CD4-positive, alpha-beta T cell (primary cell): ENCODE measurements around the gene CATSPER4. TPM values are rescaled to one million over a fixed set of nuclear protein-coding genes. Genes with fewer than 3 reads are reported as not detected.

ENCODE experiments used
- ATAC-seq: fragments of 200-7000 bp; cut with Tn5 transposase; one replicate; pipeline ENCODE4 v1.10.0; 2022; ENCODE audit warnings: mild to moderate bottlenecking; ENCODE audit not compliant: poor library complexity
- CTCF ChIA-PET: fragments of 350-600 bp; sonication (Branson Sonifier 250); formaldehyde crosslinking; loops from one replicate; lab custom pipeline; 2021; ENCODE audit warnings: antibody characterized with exemption, inconsistent platforms; lab: Charles Lee
- POLR2A ChIA-PET: fragments of 350-600 bp; sonication (Branson Sonifier 250); formaldehyde crosslinking; loops from one replicate; lab custom pipeline; 2021; ENCODE audit warnings: antibody characterized with exemption, inconsistent platforms; lab: Charles Lee
- DNase-seq, 14 experiments: peaks; one replicate each; pipeline ENCODE4 v3.0.0-alpha.2; 2013 to 2020; ENCODE audit warnings: mixed read lengths in 2 of 14
- H3K27ac ChIP-seq, 2 donors: one replicate each; pipeline versions ENCODE4 v1.5.1 to v1.7.0; 2013; ENCODE audit warnings: low read length in 2 of 2, low read depth in 1 of 2, mild to moderate bottlenecking in 1 of 2
- H3K27me3 ChIP-seq, 2 experiments: 1 replicate in 1 of 2; 2 replicates in 1 of 2; pipeline versions ENCODE4 v1.6.1 to v1.7.0; 2013; ENCODE audit warnings: low read length in 2 of 2, control low read depth in 1 of 2, mild to moderate bottlenecking in 1 of 2, moderate library complexity in 1 of 2; ENCODE audit not compliant: insufficient read depth in 2 of 2, control insufficient read depth in 1 of 2
- H3K36me3 ChIP-seq: one replicate; pipeline ENCODE4 v1.6.1; 2013; ENCODE audit warnings: low read length, control low read depth; ENCODE audit not compliant: insufficient read depth
- H3K4me1 ChIP-seq: one replicate; pipeline ENCODE4 v1.6.1; 2013; ENCODE audit warnings: low read length, control low read depth; ENCODE audit not compliant: insufficient read depth
- H3K4me3 ChIP-seq: one replicate; pipeline ENCODE4 v1.5.1; 2013; ENCODE audit warnings: mild to moderate bottlenecking, low read length, moderate library complexity
- H3K9me3 ChIP-seq, 2 experiments: 1 replicate in 1 of 2; 2 replicates in 1 of 2; pipeline versions ENCODE4 v1.6.1 to v1.7.0; 2013; ENCODE audit warnings: low read length in 2 of 2, mild to moderate bottlenecking in 2 of 2, control low read depth in 1 of 2, moderate library complexity in 1 of 2; ENCODE audit not compliant: control insufficient read depth in 1 of 2, insufficient read depth in 1 of 2
- H3K27ac Mint-ChIP-seq: one replicate; pipeline ENCODE4 v1.8.0; 2020; ENCODE audit warnings: mixed read lengths
- H3K27me3 Mint-ChIP-seq: one replicate; pipeline ENCODE4 v1.8.0; 2021; ENCODE audit warnings: mixed read lengths
- H3K36me3 Mint-ChIP-seq: one replicate; pipeline ENCODE4 v1.8.0; 2021; ENCODE audit warnings: low read depth, mixed read lengths
- H3K4me1 Mint-ChIP-seq: one replicate; pipeline ENCODE4 v1.8.0; 2021; ENCODE audit warnings: low read depth, mixed read lengths
- H3K4me3 Mint-ChIP-seq: one replicate; pipeline ENCODE4 v1.8.0; 2020; ENCODE audit warnings: mild to moderate bottlenecking, mixed read lengths
- H3K9me3 Mint-ChIP-seq: one replicate; pipeline ENCODE4 v1.8.0; 2020; ENCODE audit warnings: mixed read lengths
- intact Hi-C, 2 experiments: fragments of 100-400 bp; cut with DNase I in 1 of 2; cut with micrococcal nuclease in 1 of 2; formaldehyde crosslinking; loops; one replicate each; pipeline versions ENCODE4 v1.15.1 to v1.9.0; 2023 to 2025; cut with DNase I, micrococcal nuclease
- total RNA-seq, 174 experiments: library from RNA in 2 of 174; stranded (reverse) in 2 of 174; gene quantifications; one replicate each; pipeline ENCODE4 v1.2.3 and lab custom pipeline; 2021 to 2026
- TF ChIP-seq, protein P1 (sequence below): fragments of 200-600 bp; IDR thresholded peaks from one replicate; pipeline ENCODE4 v1.8.0; 2022; ENCODE audit warnings: antibody characterized with exemption, mild to moderate bottlenecking

CATSPER4 gene
- total RNA-seq, 2 experiments from 2014 or later, result not detected

DNA sequence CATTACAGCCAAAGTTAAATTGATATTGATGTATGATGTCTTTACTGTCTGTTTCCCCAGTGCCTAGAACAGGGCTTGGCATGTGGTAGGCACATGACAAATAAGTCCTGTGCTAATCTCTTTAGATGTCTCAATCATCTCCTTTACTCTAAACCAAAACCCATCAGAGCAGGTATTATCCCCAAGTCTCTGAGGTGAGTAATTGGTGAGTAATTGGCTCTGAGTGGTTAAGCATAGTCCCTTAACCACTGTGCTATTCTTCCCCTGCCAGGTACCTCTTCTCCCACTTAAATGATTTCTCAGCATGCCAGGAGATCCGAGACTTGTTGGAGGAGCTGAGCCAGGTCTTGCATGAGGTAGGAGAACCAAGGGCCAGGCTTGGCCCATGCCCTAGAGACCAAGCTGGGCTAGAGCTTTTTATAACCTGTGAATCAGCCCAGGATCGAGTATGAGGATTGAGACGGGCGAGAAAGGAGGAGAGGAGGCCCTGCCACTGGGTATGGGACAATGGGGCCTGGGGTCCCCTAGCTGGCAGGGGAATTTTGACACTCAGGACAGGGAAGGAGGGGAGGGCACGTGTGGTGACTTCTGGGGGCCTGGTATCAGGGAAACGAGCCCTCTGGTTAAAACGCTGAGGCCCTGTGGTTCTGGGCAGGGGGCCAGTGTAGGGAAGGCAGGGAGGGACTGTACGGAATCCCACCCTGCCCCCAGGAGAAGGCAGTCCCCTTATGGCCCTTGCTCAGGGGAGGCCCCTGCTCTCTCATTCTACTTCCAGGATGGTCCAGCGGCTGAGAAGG, 8.6 kb upstream of the CATSPER4 start:
- no peaks in the 10 kb centered on the region for H3K9me3 Mint-ChIP-seq
- no peaks in the 10 kb centered on the region for H3K9me3 ChIP-seq
- ChIA-PET CTCF (interaction anchor here (0.9 kb wide), 1 partner anchor 12 kb away, joined by 3 read pairs; the partner anchor contains the start of gene ZNF593), POLR2A (no interaction called here)
- H3K4me3 ChIP-seq, result no peak overlapping the region
- no peak overlapping the region for H3K27ac ChIP-seq
- TF ChIP-seq, protein P1, sequence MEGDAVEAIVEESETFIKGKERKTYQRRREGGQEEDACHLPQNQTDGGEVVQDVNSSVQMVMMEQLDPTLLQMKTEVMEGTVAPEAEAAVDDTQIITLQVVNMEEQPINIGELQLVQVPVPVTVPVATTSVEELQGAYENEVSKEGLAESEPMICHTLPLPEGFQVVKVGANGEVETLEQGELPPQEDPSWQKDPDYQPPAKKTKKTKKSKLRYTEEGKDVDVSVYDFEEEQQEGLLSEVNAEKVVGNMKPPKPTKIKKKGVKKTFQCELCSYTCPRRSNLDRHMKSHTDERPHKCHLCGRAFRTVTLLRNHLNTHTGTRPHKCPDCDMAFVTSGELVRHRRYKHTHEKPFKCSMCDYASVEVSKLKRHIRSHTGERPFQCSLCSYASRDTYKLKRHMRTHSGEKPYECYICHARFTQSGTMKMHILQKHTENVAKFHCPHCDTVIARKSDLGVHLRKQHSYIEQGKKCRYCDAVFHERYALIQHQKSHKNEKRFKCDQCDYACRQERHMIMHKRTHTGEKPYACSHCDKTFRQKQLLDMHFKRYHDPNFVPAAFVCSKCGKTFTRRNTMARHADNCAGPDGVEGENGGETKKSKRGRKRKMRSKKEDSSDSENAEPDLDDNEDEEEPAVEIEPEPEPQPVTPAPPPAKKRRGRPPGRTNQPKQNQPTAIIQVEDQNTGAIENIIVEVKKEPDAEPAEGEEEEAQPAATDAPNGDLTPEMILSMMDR, result no peak
- H3K36me3 ChIP-seq, result no peaks in the 10 kb centered on the region
- no peaks in the 10 kb centered on the region for H3K27me3 ChIP-seq
- ATAC-seq (no peak), DNase-seq (no peak)
- intact Hi-C loops, result loop anchor here in 1 of 2 experiments (5.0 kb wide), 1 partner anchor 41 kb away; no protein-coding TSS in a partner anchor
- H3K4me1 ChIP-seq, result no peaks in the 10 kb centered on the region
- H3K36me3 Mint-ChIP-seq, result no peaks in the 10 kb centered on the region
- no peaks in the 10 kb centered on the region for H3K4me1 Mint-ChIP-seq
- no peaks in the 10 kb centered on the region for H3K27me3 Mint-ChIP-seq
- no peak overlapping the region for H3K27ac Mint-ChIP-seq
- H3K4me3 Mint-ChIP-seq, result no peak overlapping the region

DNA sequence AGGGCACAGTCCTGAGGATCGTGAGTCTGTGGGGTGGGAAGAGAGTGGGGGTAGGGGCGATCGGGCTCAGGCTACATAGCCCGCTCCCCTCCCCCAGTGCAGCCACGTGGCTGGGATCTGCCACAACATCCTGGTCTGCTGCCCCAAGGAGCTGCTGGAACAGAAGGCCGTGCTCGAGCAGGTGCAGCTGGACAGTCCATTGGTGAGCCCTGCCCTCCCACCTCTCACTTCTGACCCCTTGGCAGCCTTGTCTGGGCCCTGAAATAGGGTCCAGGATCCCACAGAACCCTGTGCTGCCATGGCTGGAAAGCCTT, 8.1 kb upstream of the CATSPER4 start:
- Histone ChIP-seq H3K27ac (no peak overlapping the region), H3K4me3 (no peak overlapping the region), H3K4me1 (no peaks in the 10 kb centered on the region), H3K9me3 (no peaks in the 10 kb centered on the region), H3K36me3 (no peaks in the 10 kb centered on the region), H3K27me3 (no peaks in the 10 kb centered on the region)
- Mint-ChIP-seq H3K27me3 (no peaks in the 10 kb centered on the region), H3K4me3 (no peak overlapping the region), H3K4me1 (no peaks in the 10 kb centered on the region), H3K36me3 (no peaks in the 10 kb centered on the region), H3K27ac (no peak overlapping the region), H3K9me3 (no peaks in the 10 kb centered on the region)
- intact Hi-C loops, result loop anchor here in 1 of 2 experiments (5.0 kb wide), 1 partner anchor 40 kb away; no protein-coding TSS in a partner anchor
- TF ChIP-seq, protein P1, result no peak
- DNase-seq (no peak), ATAC-seq (no peak)
- CTCF ChIA-PET, result interaction anchor here (1.3 kb wide), 1 partner anchor 52 kb away, joined by 4 read pairs; the partner anchor contains the start of gene CEP85
- POLR2A ChIA-PET, result no interaction called here

DNA sequence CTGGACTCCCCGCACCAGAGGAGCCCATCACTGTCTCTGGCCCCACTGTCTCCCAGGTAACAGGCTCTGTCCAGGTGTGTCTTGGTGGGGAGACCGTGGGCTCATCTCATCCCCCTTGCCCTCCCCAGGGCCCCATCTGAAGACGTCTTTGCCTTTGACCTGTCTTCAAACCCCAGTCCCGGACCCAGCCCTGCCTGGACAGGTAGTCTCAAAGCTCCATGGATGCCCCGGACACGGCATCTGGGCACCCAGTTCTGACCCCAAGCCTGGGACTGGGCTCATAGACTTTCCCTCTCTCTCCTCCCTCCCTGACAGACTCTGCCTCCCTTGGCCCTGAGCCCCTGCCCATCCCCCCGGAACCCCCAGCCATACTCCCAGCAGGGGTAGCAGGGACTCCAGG, 6.3 kb upstream of the CATSPER4 start:
- no peaks in the 10 kb centered on the region for H3K9me3 ChIP-seq
- H3K27ac ChIP-seq, result no peak overlapping the region
- ChIA-PET CTCF (no interaction called here), POLR2A (no interaction called here)
- Mint-ChIP-seq H3K4me1 (no peaks in the 10 kb centered on the region), H3K27ac (no peak overlapping the region), H3K9me3 (no peaks in the 10 kb centered on the region), H3K36me3 (no peaks in the 10 kb centered on the region), H3K27me3 (no peaks in the 10 kb centered on the region), H3K4me3 (no peak overlapping the region)
- TF ChIP-seq, protein P1, result no peak
- no peaks in the 10 kb centered on the region for H3K4me1 ChIP-seq
- DNase-seq (no peak), ATAC-seq (no peak)
- H3K36me3 ChIP-seq, result no peaks in the 10 kb centered on the region
- H3K27me3 ChIP-seq, result no peaks in the 10 kb centered on the region
- intact Hi-C loops, result loop anchor here in 1 of 2 experiments (5.0 kb wide), 1 partner anchor 38 kb away; no protein-coding TSS in a partner anchor
- H3K4me3 ChIP-seq, result no peak overlapping the region
